Endothelial cell (in vitro differentiated cells): ENCODE measurements around the gene ERN2. TPM values are rescaled to one million over a fixed set of nuclear protein-coding genes. Genes with fewer than 3 reads are reported as not detected.
A peak's percentile ranks its signal among the peaks of the same experiment; 100 is the strongest.

Source experiments
- DNase-seq: peaks from one replicate; pipeline ENCODE4 v3.0.0; 2021; ENCODE audit warnings: low spot score
- H3K27ac Mint-ChIP-seq: one replicate; pipeline ENCODE4 v1.8.0; 2021; ENCODE audit warnings: mixed read lengths, inconsistent platforms; ENCODE audit not compliant: unreplicated experiment
- H3K27me3 Mint-ChIP-seq: one replicate; pipeline ENCODE4 v1.8.0; 2021; ENCODE audit warnings: mild to moderate bottlenecking, moderate library complexity, mixed read lengths, inconsistent platforms; ENCODE audit not compliant: unreplicated experiment
- H3K36me3 Mint-ChIP-seq: one replicate; pipeline ENCODE4 v1.8.0; 2021; ENCODE audit warnings: mild to moderate bottlenecking, low read depth, mixed read lengths, inconsistent platforms; ENCODE audit not compliant: unreplicated experiment
- H3K4me1 Mint-ChIP-seq: one replicate; pipeline ENCODE4 v1.8.0; 2021; ENCODE audit warnings: mild to moderate bottlenecking, mixed read lengths, inconsistent platforms; ENCODE audit not compliant: unreplicated experiment
- H3K4me3 Mint-ChIP-seq: one replicate; pipeline ENCODE4 v1.8.0; 2021; ENCODE audit warnings: mild to moderate bottlenecking, mixed read lengths, inconsistent platforms; ENCODE audit not compliant: unreplicated experiment
- H3K9me3 Mint-ChIP-seq: one replicate; pipeline ENCODE4 v1.8.0; 2021; ENCODE audit warnings: mixed read lengths, inconsistent platforms; ENCODE audit not compliant: unreplicated experiment
- total RNA-seq: library from RNA; stranded (reverse); fragmentation: NEBNext Ultra II Directional; extraction: Animal tissue kit (Norgen Biotek cat#: 25700); gene quantifications from one replicate; pipeline ENCODE4 v1.2.1, GENCODE V29; 2021; ENCODE audit not compliant: unreplicated experiment
- TF ChIP-seq, protein P1 (sequence below): fragments of 200-600 bp; sonication (generic); IDR thresholded peaks from one replicate; pipeline ENCODE4 v1.5.0; 2021; ENCODE audit warnings: antibody characterized with exemption; ENCODE audit not compliant: unreplicated experiment

ERN2 gene
- total RNA-seq, 1 donor from 2014 or later, result 0.80 TPM

DNA sequence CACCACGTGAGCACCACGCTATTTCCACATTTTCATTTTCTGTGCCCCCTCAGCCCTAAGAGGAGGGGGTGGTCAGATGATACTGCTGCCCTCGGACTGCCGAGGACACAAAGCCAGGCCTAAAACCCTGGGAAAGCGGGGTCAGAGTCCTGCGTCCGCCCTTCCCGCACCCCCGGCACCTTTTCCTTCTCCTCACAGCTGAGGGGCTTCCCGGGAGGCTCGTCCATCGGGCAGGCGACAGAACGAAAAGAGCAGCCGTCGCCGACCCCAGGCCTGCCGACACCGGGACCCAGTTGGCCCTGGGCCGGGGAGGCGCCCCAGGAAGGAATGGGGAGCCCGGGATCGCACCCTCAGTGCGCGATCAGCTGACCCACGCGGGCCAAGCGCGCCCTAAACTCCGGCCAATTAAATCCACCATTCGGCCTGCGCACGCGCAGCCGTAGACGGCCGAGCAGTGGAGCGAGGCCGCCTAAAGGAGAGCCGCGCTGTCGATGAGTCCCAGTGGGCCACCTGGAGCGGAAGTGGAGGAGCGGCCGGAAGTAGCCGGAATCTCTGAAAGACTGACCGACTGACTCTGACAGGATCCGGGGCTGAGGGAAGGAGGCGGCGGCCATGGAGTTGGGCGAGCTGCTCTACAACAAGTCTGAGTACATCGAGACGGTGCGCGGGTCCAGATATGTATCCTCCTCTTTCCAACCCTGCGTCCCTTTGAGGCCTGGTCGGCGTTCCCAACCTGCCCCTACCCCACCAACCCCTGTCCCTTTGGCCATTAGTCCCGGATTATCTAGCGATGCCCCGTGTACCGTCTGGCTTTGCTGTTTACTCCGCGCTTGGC, 71.9 kb downstream of the ERN2 start, which contains the start of the genes DCTN5 and PALB2:
DCTN5 (plus strand) TSS at position 536 of the 835 bp plus-strand sequence; CDS start at position 613, 77 bp downstream.
PALB2 (minus strand) TSS at position 380 of the 835 bp plus-strand sequence; CDS start at position 227, 153 bp downstream.
- Mint-ChIP-seq H3K4me3 (peak within 1 kb of the TSS; percentile 99), H3K9me3 (no peaks in the 10 kb centered on the region), H3K27ac (peak within 1 kb of the TSS; percentile 99), H3K36me3 (peaks cover 16% of the 10 kb centered on the region), H3K27me3 (peaks cover 13% of the 10 kb centered on the region), H3K4me1 (peaks cover 12% of the 10 kb centered on the region)
- TF ChIP-seq, protein P1, sequence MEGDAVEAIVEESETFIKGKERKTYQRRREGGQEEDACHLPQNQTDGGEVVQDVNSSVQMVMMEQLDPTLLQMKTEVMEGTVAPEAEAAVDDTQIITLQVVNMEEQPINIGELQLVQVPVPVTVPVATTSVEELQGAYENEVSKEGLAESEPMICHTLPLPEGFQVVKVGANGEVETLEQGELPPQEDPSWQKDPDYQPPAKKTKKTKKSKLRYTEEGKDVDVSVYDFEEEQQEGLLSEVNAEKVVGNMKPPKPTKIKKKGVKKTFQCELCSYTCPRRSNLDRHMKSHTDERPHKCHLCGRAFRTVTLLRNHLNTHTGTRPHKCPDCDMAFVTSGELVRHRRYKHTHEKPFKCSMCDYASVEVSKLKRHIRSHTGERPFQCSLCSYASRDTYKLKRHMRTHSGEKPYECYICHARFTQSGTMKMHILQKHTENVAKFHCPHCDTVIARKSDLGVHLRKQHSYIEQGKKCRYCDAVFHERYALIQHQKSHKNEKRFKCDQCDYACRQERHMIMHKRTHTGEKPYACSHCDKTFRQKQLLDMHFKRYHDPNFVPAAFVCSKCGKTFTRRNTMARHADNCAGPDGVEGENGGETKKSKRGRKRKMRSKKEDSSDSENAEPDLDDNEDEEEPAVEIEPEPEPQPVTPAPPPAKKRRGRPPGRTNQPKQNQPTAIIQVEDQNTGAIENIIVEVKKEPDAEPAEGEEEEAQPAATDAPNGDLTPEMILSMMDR, result no peak
- peak; percentile 87 for DNase-seq

DNA sequence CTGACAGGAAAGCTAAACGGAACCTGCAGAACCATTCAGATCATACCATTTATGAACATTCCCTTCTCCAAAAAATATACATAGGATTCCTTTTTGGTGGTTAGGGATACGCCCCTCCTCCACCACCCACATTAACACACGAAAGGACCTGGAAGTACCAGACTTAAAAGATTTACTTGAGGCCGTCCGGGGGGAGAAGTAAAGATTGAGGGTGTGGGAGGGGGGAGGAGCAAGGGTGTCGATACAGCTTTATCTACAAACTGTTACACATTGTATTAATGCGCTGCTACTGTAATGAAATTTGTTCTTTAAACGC, 72.4 kb downstream of the ERN2 start:
- Mint-ChIP-seq H3K27ac (peak overlapping the region; percentile 97), H3K9me3 (no peaks in the 10 kb centered on the region), H3K27me3 (peaks cover 13% of the 10 kb centered on the region), H3K4me1 (peaks cover 12% of the 10 kb centered on the region), H3K4me3 (peak overlapping the region; percentile 99), H3K36me3 (peaks cover 15% of the 10 kb centered on the region)
- no peak for DNase-seq
- TF ChIP-seq, protein P1, result no peak

Other genes with a start within 250 kb of the ERN2 start
- 65.1 TPM for gene GGA2, start 202.7 kb downstream of the ERN2 start, total RNA-seq
- gene EARS2, start 155.9 kb downstream of the ERN2 start, total RNA-seq, result 14.1 TPM
- gene UBFD1, start 155.5 kb downstream of the ERN2 start, total RNA-seq, result 89.1 TPM
- 91.7 TPM for gene NDUFAB1, start 116.9 kb downstream of the ERN2 start, total RNA-seq
- gene PALB2, start 71.9 kb downstream of the ERN2 start, total RNA-seq, result 14.5 TPM
- 93.8 TPM for gene DCTN5, start 71.8 kb downstream of the ERN2 start, total RNA-seq
- gene PLK1, start 34.3 kb downstream of the ERN2 start, total RNA-seq, result 16.0 TPM
- not detected for gene CHP2, start 41.8 kb upstream of the ERN2 start, total RNA-seq
- 28.7 TPM for gene PRKCB, start 122.8 kb upstream of the ERN2 start, total RNA-seq